Thyroid gland (tissue), 4 donors: Measurements from ENCODE around the gene ZCRB1. TPM values are rescaled to one million over a fixed set of nuclear protein-coding genes. Genes with fewer than 3 reads are reported as not detected.

Experiments
- DNase-seq, 2 donors: peaks; one replicate each; pipeline ENCODE4 v3.0.0-alpha.2; 2019
- H3K27ac ChIP-seq, 3 donors: fragments of 200-600 bp; sonication (generic); 1 replicate in 2 of 3; 2 replicates in 1 of 3; pipeline ENCODE4 v1.5.1; 2016 to 2019; ENCODE audit warnings: mild to moderate bottlenecking in 1 of 3, moderate library complexity in 1 of 3
- H3K27me3 ChIP-seq: fragments of 200-600 bp; sonication (generic); one replicate; pipeline ENCODE4 v1.5.1; 2019
- H3K36me3 ChIP-seq, 2 donors: fragments of 200-600 bp; sonication (generic); one replicate each; pipeline ENCODE4 v1.5.1; 2016 to 2019
- H3K4me1 ChIP-seq, 2 donors: fragments of 200-600 bp; sonication (generic); one replicate each; pipeline ENCODE4 v1.5.1; 2017 to 2019
- H3K4me3 ChIP-seq, 3 donors: fragments of 200-600 bp; sonication (generic); replicated peaks in 1 of 3; 1 replicate in 2 of 3; 2 replicates in 1 of 3; pipeline ENCODE4 v1.5.1; 2016; ENCODE audit warnings: mild to moderate bottlenecking in 1 of 3
- H3K9me3 ChIP-seq: fragments of 200-600 bp; sonication (generic); one replicate; pipeline ENCODE4 v1.5.1; 2017
- POLR2A ChIP-seq, 2 donors: fragments of 450-650 bp; IDR thresholded peaks; one replicate each; pipeline ENCODE4 v1.6.1; 2017; ENCODE audit warnings: antibody characterized with exemption in 2 of 2, mild to moderate bottlenecking in 2 of 2, moderate library complexity in 1 of 2
- WGBS, 2 donors: methylation state at CpG; one replicate each; pipeline ENCODE4 v1.1.5; 2017; 5-methylcytosine and 5-hydroxymethylcytosine counted together
- intact Hi-C: fragments of 100-400 bp; cut with DNase I; formaldehyde crosslinking; loops from one replicate; pipeline ENCODE4 v1.15.1; 2023
- total RNA-seq, 4 donors: library from RNA; depleted of rRNA; stranded (reverse); fragments of >200 nt; gene quantifications; one replicate each; pipeline ENCODE4 v1.2.3, GENCODE V29; 2016
- TF ChIP-seq, protein P1 (sequence below), 6 experiments: fragments of 200-600 bp in 3 of 6; fragments of 450-650 bp in 3 of 6; sonication (generic) in 3 of 6; IDR thresholded peaks; one replicate each; pipeline ENCODE4 v1.5.1; 2016 to 2019; ENCODE audit warnings: antibody characterized with exemption in 6 of 6, mild to moderate bottlenecking in 2 of 6, inconsistent platforms in 1 of 6, moderate library complexity in 1 of 6

The ZCRB1 gene, protein sequence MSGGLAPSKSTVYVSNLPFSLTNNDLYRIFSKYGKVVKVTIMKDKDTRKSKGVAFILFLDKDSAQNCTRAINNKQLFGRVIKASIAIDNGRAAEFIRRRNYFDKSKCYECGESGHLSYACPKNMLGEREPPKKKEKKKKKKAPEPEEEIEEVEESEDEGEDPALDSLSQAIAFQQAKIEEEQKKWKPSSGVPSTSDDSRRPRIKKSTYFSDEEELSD
- total RNA-seq, result 10 to 100 TPM; 30.7 to 42.3 (median 34.9) TPM

DNA sequence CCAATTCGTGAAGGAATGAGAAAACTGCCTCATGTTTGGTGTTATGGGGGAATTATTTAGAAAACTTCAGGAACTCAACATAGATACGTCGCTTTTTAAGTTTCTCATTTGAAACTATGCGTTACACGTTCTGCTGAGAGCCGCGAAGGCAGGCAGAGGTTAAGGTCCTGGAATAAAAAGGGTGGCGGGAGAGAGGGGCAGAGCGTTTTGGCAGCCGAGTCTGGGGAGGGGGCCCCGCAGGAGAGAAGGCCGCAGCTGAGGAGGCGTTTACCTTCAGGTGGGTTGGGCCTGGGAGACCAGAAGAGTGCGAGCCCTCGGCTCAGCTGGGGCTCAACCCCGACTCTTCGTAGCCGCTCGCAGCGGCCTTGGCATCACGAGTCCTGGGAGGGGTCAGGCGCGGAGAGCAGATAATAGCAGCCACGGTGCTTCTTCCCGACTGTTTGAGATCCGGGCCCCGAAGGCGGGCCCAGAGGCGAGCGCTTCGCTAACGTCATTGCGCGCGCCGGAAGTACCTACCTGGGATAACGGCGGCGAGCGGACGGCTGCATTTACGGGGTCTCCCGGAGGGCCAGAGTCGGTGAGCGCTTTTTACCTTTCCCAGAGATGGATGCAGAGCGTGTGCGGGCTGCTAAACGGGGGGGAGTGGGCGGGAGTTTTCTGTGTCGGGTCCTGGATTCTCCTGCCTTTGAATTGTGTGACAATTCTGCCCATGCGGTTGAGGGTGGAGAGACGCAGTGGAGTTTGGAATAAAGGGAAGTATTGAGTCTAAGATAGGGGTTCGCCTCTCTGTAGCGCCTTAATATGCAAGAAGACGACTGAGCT is at the start of gene ZCRB1, which contains the start of gene PPHLN1:
Gene ZCRB1 (minus strand): TSS at position 442 of the 822 bp plus-strand sequence. CDS start 1,992 bp downstream, outside the sequence.
Gene PPHLN1 (plus strand): TSS at position 515 of the 822 bp plus-strand sequence. CDS start 9,736 bp downstream, outside the sequence.
- Histone ChIP-seq H3K4me1 (peaks cover 15 to 18% of the 10 kb centered on the region in 2 donors), H3K4me3 (peak within 1 kb of the TSS; percentile 58 to 87 (median 61)), H3K36me3 (peaks cover 0 to 5% of the 10 kb centered on the region in 2 donors), H3K9me3 (no peaks in the 10 kb centered on the region), H3K27ac (peak within 1 kb of the TSS; percentile 77 to 93 (median 86)), H3K27me3 (no peaks in the 10 kb centered on the region)
- TF ChIP-seq, protein P1, sequence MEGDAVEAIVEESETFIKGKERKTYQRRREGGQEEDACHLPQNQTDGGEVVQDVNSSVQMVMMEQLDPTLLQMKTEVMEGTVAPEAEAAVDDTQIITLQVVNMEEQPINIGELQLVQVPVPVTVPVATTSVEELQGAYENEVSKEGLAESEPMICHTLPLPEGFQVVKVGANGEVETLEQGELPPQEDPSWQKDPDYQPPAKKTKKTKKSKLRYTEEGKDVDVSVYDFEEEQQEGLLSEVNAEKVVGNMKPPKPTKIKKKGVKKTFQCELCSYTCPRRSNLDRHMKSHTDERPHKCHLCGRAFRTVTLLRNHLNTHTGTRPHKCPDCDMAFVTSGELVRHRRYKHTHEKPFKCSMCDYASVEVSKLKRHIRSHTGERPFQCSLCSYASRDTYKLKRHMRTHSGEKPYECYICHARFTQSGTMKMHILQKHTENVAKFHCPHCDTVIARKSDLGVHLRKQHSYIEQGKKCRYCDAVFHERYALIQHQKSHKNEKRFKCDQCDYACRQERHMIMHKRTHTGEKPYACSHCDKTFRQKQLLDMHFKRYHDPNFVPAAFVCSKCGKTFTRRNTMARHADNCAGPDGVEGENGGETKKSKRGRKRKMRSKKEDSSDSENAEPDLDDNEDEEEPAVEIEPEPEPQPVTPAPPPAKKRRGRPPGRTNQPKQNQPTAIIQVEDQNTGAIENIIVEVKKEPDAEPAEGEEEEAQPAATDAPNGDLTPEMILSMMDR (IDR thresholded peaks at IDR 0.05), result no peak
- TF ChIP-seq POLR2A (IDR thresholded peaks at IDR 0.05), result peak in 1 of 2 donors; percentile 78
- 0% methylated on average over 34 to 46 of the region's 55 CpGs for WGBS, 2 donors
- intact Hi-C loops, result loop anchor here (5.0 kb wide), 1 partner anchor 89 kb away; the partner anchor contains the start of gene YAF2
- DNase-seq, result peak; percentile 81 to 84

DNA sequence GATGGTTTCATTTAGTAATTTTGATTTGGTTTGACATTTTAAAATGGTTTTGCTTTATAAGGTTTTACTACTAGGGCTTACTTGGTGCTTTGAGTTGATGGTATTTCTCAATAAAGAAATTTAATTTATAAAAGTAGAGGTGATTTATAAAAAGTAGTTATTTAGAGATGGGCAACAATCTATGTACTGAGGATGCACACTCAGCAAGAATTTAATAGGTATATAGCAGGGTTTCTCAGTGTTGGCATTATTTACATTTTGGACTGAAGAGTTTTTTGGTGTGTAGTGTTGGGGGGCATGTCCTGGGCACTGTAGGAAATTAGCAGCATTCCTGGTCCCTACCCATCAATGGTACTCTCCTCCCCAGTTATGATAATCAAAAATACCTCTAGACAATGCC is 47.8 kb upstream of the ZCRB1 start:
- no peak for DNase-seq

DNA sequence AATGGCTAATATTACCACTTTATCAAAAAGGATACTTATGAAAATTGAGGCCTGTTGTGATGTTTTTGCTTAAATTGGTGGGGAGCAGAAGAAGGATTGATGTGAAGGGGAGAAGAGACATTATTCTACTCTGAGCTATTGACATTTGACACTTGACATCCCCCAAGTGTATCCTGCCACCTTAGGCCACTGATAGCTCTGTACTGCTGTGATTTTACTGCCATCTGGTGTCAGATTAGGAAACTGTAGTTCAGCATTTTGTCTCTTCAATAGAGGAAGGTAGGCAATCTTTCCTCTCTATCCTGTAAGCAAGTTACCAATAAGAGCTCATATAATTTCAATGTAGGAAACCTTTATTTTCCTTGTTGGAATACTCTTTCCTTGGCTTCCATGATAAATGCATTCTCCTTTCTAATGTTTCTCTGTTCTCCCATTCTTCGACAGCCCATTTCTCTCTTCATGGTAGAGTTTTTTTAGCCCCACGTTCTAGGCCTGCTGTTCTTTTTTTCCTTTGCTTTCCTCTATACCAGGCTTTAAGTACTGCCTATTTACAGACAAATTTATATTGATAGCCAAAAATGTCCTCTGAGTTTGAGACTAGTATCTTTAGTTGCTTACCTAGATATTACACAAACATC is 46.4 kb upstream of the ZCRB1 start:
- no peaks in the 10 kb centered on the region for H3K27me3 ChIP-seq
- intact Hi-C loops, result no loop called here
- peaks cover 0 to 12% of the 10 kb centered on the region in 2 donors for H3K36me3 ChIP-seq
- H3K4me3 ChIP-seq, result no peak overlapping the region
- H3K27ac ChIP-seq, result no peak overlapping the region
- 90% methylated on average over 2 of the region's 2 CpGs for WGBS, 2 donors
- no peak for TF ChIP-seq POLR2A (IDR thresholded peaks at IDR 0.05)
- TF ChIP-seq, protein P1 (IDR thresholded peaks at IDR 0.05), result peak; percentile 37 to 73 (median 62)
- DNase-seq, result no peak
- H3K4me1 ChIP-seq, result no peaks in the 10 kb centered on the region
- no peaks in the 10 kb centered on the region for H3K9me3 ChIP-seq

More for the DNA sequence above, 47.8 kb upstream of the ZCRB1 start:
- H3K4me1 ChIP-seq, result no peaks in the 10 kb centered on the region
- TF ChIP-seq, protein P1 (IDR thresholded peaks at IDR 0.05), result no peak
- no peak for TF ChIP-seq POLR2A (IDR thresholded peaks at IDR 0.05)
- no peak overlapping the region for H3K27ac ChIP-seq
- H3K4me3 ChIP-seq, result no peak overlapping the region
- H3K36me3 ChIP-seq, result peaks cover 0 to 12% of the 10 kb centered on the region in 2 donors
- no peaks in the 10 kb centered on the region for H3K9me3 ChIP-seq
- H3K27me3 ChIP-seq, result no peaks in the 10 kb centered on the region
- intact Hi-C loops, result no loop called here

DNA sequence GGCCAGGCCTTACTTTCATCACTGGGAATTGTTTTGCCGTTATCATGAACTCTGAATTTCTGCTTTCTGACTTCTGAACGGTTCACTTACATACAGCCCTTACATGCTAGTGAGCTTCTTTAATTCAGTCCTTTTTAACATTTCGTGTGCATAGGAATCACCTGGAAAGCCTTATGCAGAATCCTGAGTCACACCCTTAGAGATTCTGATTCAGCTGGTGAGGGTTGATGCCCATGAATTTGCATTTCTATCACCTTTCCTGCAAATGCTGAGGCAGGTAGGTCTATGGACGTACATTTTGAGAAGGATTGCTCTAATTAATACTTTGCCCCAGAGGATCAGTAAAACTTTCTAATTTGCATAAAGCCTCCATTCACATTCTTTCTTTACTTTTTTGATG is 44.1 kb upstream of the ZCRB1 start:
- H3K4me3 ChIP-seq, result no peak overlapping the region
- H3K9me3 ChIP-seq, result no peaks in the 10 kb centered on the region
- no peaks in the 10 kb centered on the region for H3K27me3 ChIP-seq
- TF ChIP-seq, protein P1 (IDR thresholded peaks at IDR 0.05), result no peak
- TF ChIP-seq POLR2A (IDR thresholded peaks at IDR 0.05), result no peak
- H3K27ac ChIP-seq, result no peak overlapping the region
- H3K36me3 ChIP-seq, result peaks cover 0 to 4% of the 10 kb centered on the region in 2 donors
- no peak for DNase-seq
- 81% methylated on average over 4 of the region's 4 CpGs for WGBS, 2 donors
- no peaks in the 10 kb centered on the region for H3K4me1 ChIP-seq
- intact Hi-C loops, result no loop called here
